ENCODE results near the gene IGF1R. TPM values are rescaled to one million over a fixed set of nuclear protein-coding genes. Genes with fewer than 3 reads are reported as not detected.

Gene IGF1R
- total RNA-seq, 1 donor from 2014 or later, result 62.7 TPM

GRCh38 chr15:98620020-98620419 is 28.3 kb upstream of the IGF1R start:
- Histone ChIP-seq H3K36me3 (ENCODE audit: control insufficient read depth, insufficient read depth, low read length) (no peaks in the 10 kb centered on the region), H3K27me3 (ENCODE audit: control insufficient read depth, insufficient read depth, low read length) (no peaks in the 10 kb centered on the region), H3K4me3 (ENCODE audit: low read depth, low read length) (no peak overlapping the region)
- no peak for DNase-seq (ENCODE audit: low read depth)
- TF ChIP-seq, protein P1, sequence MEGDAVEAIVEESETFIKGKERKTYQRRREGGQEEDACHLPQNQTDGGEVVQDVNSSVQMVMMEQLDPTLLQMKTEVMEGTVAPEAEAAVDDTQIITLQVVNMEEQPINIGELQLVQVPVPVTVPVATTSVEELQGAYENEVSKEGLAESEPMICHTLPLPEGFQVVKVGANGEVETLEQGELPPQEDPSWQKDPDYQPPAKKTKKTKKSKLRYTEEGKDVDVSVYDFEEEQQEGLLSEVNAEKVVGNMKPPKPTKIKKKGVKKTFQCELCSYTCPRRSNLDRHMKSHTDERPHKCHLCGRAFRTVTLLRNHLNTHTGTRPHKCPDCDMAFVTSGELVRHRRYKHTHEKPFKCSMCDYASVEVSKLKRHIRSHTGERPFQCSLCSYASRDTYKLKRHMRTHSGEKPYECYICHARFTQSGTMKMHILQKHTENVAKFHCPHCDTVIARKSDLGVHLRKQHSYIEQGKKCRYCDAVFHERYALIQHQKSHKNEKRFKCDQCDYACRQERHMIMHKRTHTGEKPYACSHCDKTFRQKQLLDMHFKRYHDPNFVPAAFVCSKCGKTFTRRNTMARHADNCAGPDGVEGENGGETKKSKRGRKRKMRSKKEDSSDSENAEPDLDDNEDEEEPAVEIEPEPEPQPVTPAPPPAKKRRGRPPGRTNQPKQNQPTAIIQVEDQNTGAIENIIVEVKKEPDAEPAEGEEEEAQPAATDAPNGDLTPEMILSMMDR (IDR thresholded peaks at IDR 0.05; ENCODE audit: insufficient read depth, low read length, poor library complexity, severe bottlenecking), result no peak

- no peak overlapping the region for H3K4me3 ChIP-seq (ENCODE audit: low read depth, low read length)
- no peak for DNase-seq (ENCODE audit: low read depth)
- H3K27me3 ChIP-seq (ENCODE audit: control insufficient read depth, insufficient read depth, low read length), result no peaks in the 10 kb centered on the region
- TF ChIP-seq, protein P1 (IDR thresholded peaks at IDR 0.05; ENCODE audit: insufficient read depth, low read length, poor library complexity, severe bottlenecking), result no peak
- H3K36me3 ChIP-seq (ENCODE audit: control insufficient read depth, insufficient read depth, low read length), result no peaks in the 10 kb centered on the region
Observed at GRCh38 chr15:98621021-98621420, 27.3 kb upstream of the IGF1R start.

- H3K27me3 ChIP-seq (ENCODE audit: control insufficient read depth, insufficient read depth, low read length), result no peaks in the 10 kb centered on the region
- no peak for DNase-seq (ENCODE audit: low read depth)
- H3K36me3 ChIP-seq (ENCODE audit: control insufficient read depth, insufficient read depth, low read length), result no peaks in the 10 kb centered on the region
- no peak overlapping the region for H3K4me3 ChIP-seq (ENCODE audit: low read depth, low read length)
- TF ChIP-seq, protein P1 (IDR thresholded peaks at IDR 0.05; ENCODE audit: insufficient read depth, low read length, poor library complexity, severe bottlenecking), result no peak
Observed at GRCh38 chr15:98625614-98626013, 22.7 kb upstream of the IGF1R start.

DNA sequence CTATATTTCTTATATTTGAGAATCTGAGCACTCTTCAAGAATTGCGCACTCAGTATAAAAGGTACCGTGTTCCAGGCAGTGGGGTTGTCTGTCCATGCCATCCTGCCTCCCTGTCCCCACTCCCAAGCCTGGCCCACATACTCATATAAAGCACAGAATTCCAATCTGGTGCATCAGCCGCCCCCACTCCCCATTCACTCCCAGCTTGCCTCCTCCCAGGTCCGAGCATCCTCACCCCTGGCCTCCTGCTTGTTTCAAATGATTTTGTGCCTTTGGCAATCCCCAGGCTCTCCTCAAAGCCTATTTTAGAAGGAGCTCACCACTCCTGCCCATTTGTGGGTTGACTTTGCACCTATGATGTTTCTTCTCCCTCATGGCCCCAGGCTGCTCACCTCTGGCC is 22.2 kb upstream of the IGF1R start:
- DNase-seq (ENCODE audit: low read depth), result no peak
- H3K36me3 ChIP-seq (ENCODE audit: control insufficient read depth, insufficient read depth, low read length), result no peaks in the 10 kb centered on the region
- H3K27me3 ChIP-seq (ENCODE audit: control insufficient read depth, insufficient read depth, low read length), result no peaks in the 10 kb centered on the region
- TF ChIP-seq, protein P1 (IDR thresholded peaks at IDR 0.05; ENCODE audit: insufficient read depth, low read length, poor library complexity, severe bottlenecking), result no peak
- H3K4me3 ChIP-seq (ENCODE audit: low read depth, low read length), result no peak overlapping the region

GRCh38 chr15:98628216-98628615 is 20.1 kb upstream of the IGF1R start:
- TF ChIP-seq, protein P1 (IDR thresholded peaks at IDR 0.05; ENCODE audit: insufficient read depth, low read length, poor library complexity, severe bottlenecking), result no peak
- H3K36me3 ChIP-seq (ENCODE audit: control insufficient read depth, insufficient read depth, low read length), result no peaks in the 10 kb centered on the region
- H3K4me3 ChIP-seq (ENCODE audit: low read depth, low read length), result no peak overlapping the region
- peaks cover 1% of the 10 kb centered on the region for H3K27me3 ChIP-seq (ENCODE audit: control insufficient read depth, insufficient read depth, low read length)
- no peak for DNase-seq (ENCODE audit: low read depth)

GRCh38 chr15:98635848-98636247 is 12.5 kb upstream of the IGF1R start:
- TF ChIP-seq, protein P1 (IDR thresholded peaks at IDR 0.05; ENCODE audit: insufficient read depth, low read length, poor library complexity, severe bottlenecking), result no peak
- H3K27me3 ChIP-seq (ENCODE audit: control insufficient read depth, insufficient read depth, low read length), result peaks cover 4% of the 10 kb centered on the region
- no peak for DNase-seq (ENCODE audit: low read depth)
- no peaks in the 10 kb centered on the region for H3K36me3 ChIP-seq (ENCODE audit: control insufficient read depth, insufficient read depth, low read length)
- H3K4me3 ChIP-seq (ENCODE audit: low read depth, low read length), result no peak overlapping the region
